Measurements from ENCODE around the gene SLC10A7.

DNA sequence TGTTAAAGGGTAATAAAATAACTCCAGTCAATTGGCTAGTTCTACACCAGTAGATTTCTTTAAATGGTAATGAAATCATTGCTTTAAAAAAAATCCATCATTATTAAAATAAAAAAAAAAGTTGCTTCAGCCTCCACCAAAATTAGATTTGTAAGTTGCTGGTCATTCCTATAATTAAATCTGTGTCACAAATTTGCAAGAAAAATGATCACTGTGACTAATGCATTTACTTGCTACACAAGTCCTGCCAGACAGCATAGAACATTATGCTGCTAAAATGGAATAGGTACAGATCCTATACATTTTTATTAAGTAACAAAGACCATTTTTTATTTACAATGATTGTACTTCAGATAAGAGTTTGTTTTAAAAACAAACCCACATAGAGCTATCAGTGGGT lies 85.8 kb downstream of the SLC10A7 start:
- TF ChIP-seq CTCF (IDR thresholded peaks at IDR 0.05; ENCODE audit: low read length) (no peak), EZH2 (IDR thresholded peaks at IDR 0.05; ENCODE audit: borderline replicate concordance, low read length) (no peak)

Measured in OCI-LY1 (cell line).